ENCODE measurements around the gene TRIM28.

- peak; percentile 81 for TF ChIP-seq YY1 (IDR thresholded peaks at IDR 0.05; ENCODE audit: low read depth)
- peak; percentile 67; the same call in 1 of the 2 replicates for TF ChIP-seq RAD21 (IDR thresholded peaks at IDR 0.05; ENCODE audit: low read depth)
- no peak; the same call in 1 of the 2 replicates for TF ChIP-seq NFIC (IDR thresholded peaks at IDR 0.05)
- no peak for TF ChIP-seq REST (IDR thresholded peaks at IDR 0.05; ENCODE audit: low read depth)
- 0 out of 2 replicates have a peak, but pooled peaks have one; percentile 40 for TF ChIP-seq EP300 (IDR thresholded peaks at IDR 0.05; ENCODE audit: borderline replicate concordance)
- TF ChIP-seq MAX (IDR thresholded peaks at IDR 0.05): peak; percentile 95
- 0 out of 2 replicates have a peak, but pooled peaks have one; percentile 18 for TF ChIP-seq ZBTB7A (IDR thresholded peaks at IDR 0.05; ENCODE audit: low read depth)
- peak; percentile 57; the same call in 1 of the 2 replicates for TF ChIP-seq USF1 (IDR thresholded peaks at IDR 0.05)
- no peak; the same call in 1 of the 2 replicates for TF ChIP-seq CEBPB (IDR thresholded peaks at IDR 0.05)
Observed at GRCh38 chr19:58513694-58514563, 29.9 kb upstream of the TRIM28 start.
